ENCODE results near the gene DHH.
A peak's percentile ranks its signal among the peaks of the same experiment; 100 is the strongest.

- TF ChIP-seq TAF1 (IDR thresholded peaks at IDR 0.05; ENCODE audit: low read depth, low read length) = peak; percentile 70
- peak; percentile 99 for TF ChIP-seq POLR2AphosphoS5 (IDR thresholded peaks at IDR 0.05; ENCODE audit: low read depth, low read length)
These were observed 36.7 kb upstream of the DHH start, which contains the start of gene TUBA1B for GRCh38 chr12:49131051-49131893.
